Stimulated activated CD4-positive, alpha-beta T cell treated with anti-CD3 and anti-CD28 coated beads, Interleukin-2, amount 100 ng/mL, for 4 hours (primary cell): ENCODE results near the gene ANKK1.

ENCODE experiments used
- DNase-seq: peaks from one replicate; pipeline ENCODE4 v3.0.0-alpha.2; 2020; ENCODE audit warnings: low read depth

Gene ANKK1

DNA sequence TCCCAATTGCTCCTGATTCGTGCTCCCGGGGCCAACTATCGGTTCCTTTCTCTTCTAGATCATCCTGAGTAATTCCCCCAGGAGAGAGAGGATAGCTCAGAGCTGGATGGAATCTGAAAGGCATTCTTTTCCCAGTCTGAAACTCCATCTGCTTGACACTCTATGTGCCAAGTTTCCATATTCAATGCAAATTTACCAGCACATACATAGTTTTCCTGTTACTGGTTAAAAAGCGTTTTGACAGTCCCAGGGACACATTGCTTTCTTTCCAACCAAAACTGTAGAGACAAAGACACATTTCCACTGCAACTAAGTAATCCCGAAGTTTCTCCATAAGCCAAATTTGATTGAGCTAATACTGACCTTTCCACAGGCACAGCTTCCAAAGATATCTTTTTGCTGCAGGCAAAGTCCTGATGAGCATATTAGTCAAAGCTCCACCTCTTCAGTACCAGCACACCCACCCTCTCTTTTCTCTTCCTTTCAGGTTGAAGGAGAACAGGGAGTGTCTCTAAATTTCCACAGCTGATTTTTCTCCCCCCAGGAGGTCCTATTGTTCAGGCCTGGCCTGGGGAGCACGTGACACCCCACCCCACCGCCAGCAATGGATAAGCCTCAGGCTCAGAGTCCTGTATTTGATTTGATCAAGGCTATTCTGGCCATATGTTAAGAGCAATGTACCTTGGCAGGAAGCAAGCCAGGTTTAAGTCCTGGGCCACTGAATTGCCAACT is 9.7 kb upstream of the ANKK1 start:
- no peak for DNase-seq

DNA sequence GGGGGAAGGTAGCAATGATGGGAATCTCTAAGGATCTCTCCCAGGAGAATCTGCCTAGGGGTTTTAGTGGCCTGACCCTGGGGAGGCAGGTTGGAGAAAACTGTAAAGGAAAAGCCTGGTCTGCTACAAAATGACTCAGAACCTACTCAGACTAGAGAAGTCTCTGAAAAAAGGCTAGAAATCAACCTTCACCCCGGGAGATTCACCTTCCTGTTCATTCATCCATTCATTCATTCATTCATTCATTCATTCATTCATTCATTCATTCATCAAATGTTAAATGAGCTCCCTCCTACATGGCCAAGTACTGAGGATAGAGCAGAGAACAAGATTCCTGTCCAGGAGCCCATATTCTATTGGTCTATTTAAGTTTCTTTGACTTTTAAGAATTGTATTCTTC is 8.9 kb upstream of the ANKK1 start:
- no peak for DNase-seq

GRCh38 chr11:113382121-113382520 is 5.5 kb upstream of the ANKK1 start:
- DNase-seq = no peak

- no peak for DNase-seq
Observed at GRCh38 chr11:113384551-113384950, 3.0 kb upstream of the ANKK1 start.

DNA sequence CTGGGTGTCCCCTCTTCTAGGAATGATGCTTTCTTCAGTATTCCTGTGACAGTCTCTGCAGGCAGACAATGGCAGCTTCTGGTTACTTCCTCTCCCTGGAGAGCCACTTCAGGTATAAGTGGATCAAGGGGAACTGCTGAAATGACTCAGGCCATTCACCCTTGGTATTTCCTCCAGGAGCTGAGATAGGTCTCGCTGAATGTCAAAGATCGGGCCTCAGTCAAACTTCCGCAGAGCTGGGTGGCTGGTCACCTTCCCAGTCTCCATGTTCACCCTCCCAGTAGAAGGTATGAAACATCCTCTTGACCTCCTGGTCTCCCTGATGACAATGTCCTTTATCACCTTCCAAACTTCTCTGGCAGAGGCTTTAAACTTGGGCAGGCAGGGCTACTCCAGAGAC is 1.8 kb upstream of the ANKK1 start:
- no peak for DNase-seq

DNA sequence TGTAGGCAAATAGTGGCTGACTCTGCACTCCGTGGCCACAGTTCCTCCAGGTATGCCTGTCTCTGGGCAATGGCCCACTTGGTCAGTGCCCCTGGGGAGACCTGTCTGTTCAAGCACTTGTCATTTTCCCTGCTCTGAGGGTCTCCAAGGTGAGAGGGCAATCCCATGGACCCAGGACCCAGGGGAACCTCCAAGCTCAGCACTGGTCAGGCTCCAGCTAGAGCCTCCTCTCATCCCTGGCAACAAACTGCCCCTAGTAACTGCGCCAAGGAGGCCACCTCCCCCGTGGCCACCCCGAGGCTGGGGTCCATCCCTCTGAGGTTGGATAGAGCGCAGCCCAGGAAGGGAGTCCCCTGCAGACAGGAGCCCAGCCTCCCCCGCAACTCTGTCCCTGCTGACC is 713 bp upstream of the ANKK1 start:
- DNase-seq = no peak

GRCh38 chr11:113389272-113389671 is 1.7 kb downstream of the ANKK1 start:
- no peak for DNase-seq

DNA sequence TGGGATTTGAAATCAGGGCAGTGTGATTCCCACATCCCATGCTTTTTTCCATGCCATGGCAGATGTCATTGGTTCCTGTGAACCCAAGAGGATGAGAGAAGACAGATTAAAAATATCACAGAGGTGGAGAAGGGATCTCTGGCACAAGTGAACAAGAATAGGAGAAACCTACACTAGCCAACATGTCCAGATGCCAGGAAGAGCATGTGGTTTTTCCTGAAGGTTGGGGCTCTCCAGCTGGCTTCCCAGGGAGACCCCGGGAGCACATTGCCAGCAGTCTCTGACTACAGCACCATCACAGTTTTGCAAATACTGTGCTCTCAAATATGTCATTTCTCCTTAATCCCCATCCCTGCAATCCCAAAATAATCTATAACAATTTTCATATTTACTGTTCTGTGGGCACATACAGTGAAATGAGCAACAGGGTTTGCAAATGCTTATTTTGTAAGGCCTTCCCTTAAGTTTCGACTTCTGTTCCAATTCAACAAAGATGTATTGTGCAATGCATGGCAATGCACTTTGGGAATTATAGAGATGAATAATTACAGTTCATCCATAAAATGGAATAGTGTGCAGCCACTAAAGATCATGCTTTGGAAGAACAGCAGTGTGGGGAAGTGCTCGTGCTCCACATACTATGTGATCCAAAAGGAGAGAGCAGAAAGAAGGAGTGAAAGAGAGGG is 4.8 kb downstream of the ANKK1 start:
- no peak for DNase-seq

DNA sequence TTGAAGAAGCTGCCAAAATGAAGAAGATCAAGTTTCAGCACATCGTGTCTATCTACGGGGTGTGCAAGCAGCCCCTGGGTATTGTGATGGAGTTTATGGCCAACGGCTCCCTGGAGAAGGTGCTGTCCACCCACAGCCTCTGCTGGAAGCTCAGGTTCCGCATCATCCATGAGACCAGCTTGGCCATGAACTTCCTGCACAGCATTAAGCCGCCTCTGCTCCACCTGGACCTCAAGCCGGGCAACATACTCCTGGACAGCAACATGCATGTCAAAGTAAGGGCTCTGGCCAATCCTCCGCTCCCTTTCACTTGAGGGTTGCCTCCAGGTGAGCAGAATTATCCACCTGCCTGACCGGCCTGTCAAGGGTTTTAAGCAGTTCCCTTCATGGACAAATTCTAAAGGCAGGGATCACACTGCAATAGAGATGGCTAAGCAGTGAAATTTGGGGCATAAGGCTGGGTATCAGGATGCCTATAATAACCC is 6.0 kb downstream of the ANKK1 start:
- no peak for DNase-seq

- DNase-seq = no peak
Observed at GRCh38 chr11:113394919-113395318, 7.3 kb downstream of the ANKK1 start.

DNA sequence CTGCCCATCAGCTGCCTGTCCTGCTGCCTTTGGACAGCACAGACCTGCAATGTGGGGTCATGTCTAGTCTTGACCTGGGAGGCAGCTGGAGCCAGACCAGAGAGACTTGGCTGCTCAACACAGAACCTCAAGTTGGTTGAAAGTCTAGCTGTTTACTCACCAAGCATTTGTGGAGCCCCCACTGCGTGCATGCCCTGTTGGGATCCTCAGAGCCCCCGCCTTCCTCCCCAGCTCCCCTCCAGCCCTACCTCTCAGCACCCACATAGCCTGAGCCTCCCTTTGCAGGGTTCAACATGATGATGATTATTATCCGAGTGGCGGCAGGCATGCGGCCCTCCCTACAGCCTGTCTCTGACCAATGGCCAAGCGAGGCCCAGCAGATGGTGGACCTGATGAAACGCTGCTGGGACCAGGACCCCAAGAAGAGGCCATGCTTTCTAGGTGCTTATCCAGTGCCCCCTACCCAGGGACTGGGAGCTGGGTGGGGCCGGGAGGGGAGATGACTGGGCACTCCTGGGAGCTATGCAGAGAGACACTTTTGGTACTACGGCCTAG is 8.3 kb downstream of the ANKK1 start:
- DNase-seq = no peak

DNA sequence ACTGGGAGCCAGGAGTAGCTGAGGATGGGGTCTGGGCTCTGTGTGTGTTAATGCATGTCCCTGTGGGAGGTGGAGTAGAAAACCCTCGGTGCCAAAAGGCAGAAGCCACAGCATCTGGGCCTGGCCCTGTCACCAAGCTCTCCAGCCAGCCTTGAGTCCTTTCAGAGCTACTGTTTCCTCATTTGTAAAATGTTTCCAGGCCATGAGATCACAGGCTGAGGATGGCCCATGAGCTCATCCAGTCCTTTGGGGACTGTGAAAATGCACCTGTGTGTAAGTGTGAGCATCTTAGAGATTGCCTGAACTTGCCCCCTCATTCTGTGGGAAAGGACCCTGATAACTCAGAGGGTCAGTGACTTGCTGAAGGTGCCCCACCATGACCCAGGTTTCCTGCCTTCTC is 9.1 kb downstream of the ANKK1 start:
- DNase-seq = no peak

DNA sequence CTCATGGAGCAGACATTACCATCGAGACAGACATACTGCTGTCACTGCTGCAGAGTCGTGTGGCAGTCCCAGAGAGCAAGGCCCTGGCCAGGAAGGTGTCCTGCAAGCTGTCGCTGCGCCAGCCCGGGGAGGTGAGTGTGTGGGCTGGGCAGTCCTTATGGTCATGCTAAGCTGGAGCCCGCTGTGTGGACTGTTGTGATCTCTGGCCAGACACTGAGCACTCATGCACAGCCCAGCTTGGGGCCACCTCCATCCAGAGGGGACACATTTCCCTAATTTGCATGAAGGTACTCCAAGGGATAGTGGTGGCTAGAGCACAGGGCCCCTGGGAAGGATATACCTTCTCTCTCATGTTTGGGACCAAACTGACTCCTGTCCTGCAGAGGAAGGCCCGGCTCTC is 9.6 kb downstream of the ANKK1 start:
- DNase-seq = no peak

- no peak for DNase-seq
Observed at GRCh38 chr11:113397821-113398220, 10.2 kb downstream of the ANKK1 start.

DNA sequence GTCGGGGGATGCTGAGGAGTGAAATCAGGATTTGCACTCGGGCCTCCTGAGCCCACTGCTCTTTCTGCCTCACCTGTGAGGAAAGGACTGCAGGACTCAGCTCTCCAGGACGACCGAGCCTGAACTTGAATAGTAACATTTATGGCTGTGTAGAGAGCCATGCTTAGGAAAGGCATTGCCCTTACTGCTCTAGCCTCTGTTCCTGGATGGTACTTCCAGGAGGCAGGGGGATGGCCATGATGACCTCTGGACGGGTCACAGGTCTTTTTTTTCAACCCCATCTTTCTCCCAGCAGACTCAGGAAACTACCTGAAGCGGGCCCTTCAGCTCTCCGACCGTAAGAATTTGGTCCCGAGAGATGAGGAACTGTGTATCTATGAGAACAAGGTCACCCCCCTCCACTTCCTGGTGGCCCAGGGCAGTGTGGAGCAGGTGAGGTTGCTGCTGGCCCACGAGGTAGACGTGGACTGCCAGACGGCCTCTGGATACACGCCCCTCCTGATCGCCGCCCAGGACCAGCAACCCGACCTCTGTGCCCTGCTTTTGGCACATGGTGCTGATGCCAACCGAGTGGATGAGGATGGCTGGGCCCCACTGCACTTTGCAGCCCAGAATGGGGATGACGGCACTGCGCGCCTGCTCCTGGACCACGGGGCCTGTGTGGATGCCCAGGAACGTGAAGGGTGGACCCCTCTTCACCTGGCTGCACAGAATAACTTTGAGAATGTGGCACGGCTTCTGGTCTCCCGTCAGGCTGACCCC is 11.3 kb downstream of the ANKK1 start:
- DNase-seq = no peak

- DNase-seq = no peak
Observed at GRCh38 chr11:113400631-113401230, 13.2 kb downstream of the ANKK1 start.

DNA sequence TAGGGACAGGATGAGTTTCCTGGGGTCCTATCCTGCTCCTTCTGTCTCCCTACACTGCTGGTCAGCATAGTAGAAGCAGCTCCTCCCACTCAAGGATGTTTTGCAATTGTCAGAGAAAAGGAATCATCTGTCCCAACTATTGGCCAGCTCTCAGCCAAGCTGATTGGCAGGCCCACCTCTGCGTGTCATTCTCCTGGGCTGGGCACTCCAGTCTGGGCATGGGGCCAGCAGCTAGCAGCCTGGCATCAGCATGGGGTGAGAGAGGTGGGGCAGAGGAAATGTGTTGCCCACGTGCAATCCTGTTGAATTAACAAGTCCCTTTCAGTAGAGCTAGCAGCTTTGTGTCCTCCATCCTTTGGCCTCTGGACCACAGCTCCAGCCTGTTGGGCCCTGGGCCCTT is 14.1 kb downstream of the ANKK1 start:
- no peak for DNase-seq

GRCh38 chr11:113404859-113405430 is 17.4 kb downstream of the ANKK1 start:
- no peak for DNase-seq

DNA sequence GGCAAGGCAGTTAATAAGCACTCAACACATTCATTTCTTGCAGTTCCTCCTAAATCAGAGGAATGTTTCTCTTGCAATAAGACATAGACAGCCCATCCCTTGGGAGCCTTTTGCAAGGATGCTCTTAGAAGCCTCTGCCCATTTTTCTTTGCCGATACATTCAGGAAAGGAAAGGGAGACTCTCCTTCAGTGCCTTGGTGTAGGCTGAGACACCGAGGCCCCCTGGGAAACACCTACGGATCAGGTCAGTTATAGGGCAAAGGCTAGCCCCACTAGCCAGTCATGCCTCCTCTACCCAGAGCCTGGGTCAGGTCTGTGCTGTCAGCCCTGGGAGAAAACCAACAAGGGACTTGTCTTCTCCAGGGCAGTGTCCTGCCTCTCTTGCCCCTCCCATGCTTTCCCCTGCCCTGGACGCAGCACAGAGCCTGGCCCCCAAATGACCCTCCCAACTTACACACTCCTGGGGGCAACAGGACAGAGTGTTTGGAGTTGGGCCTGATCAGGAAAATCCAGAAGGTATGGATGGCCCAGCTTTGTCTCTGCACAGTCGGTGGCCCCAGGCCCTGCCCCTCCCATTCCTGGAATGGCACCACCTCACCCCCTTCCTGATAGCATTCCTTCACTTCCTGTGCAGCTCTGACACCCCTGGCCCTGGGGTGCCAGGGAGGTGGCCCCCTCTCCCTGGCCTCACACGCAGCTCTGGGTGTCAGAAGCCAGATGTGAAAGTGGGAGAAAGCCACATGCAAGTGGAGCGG is 18.3 kb downstream of the ANKK1 start:
- no peak for DNase-seq

DNA sequence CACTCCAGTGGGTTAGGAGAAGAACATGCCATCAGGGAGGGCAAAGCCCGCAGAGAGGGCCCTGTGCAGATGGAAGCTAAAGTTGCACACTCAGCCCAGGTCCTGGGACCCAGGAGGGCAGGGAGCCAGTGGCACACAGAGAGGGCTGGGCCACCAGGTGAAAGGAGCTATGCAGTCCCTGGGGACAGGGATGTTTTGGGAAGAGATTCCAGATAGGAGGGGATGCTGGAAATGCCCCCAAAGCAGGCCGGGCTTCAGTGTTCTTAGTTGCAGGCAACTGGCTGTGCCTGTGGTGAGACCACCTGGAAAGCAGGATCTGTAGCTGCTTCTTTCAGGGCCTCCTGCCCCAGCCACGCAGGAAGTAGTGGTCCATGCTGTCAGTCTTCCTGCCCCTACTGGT is 19.6 kb downstream of the ANKK1 start:
- DNase-seq = no peak

DNA sequence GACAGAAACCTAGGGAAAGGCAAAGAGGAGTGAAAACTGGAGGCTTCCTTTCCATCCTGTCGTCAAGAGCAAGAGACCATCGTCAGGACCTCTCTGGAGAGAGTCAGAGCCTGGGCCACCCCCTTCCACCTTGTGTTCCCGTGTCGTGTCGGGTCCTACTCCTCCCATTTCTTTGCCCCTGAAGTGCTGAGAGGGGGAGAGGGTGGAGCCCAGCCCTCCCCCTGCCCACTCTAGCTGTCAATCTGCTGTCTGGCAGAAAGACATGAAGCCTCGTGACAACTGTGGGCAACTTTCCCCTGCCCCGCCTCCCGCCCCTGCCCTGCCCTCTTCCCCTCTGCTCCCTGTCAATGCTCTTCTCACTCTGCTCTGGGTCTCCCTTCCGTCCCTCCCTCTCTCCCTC is 20.6 kb downstream of the ANKK1 start:
- no peak for DNase-seq
